Urinary bladder (tissue), 4 donors: ENCODE measurements around the gene VASH1. TPM values are rescaled to one million over a fixed set of nuclear protein-coding genes. Genes with fewer than 3 reads are reported as not detected.

Experiments used
- DNase-seq: peaks from one replicate; pipeline ENCODE4 v3.0.0-alpha.2; 2015; ENCODE audit errors: extremely low spot score
- H3K27ac ChIP-seq: one replicate; pipeline ENCODE4 v1.5.1; 2013; ENCODE audit warnings: low read depth, mild to moderate bottlenecking, moderate library complexity
- H3K36me3 ChIP-seq: one replicate; pipeline ENCODE4 v1.6.1; 2013; ENCODE audit warnings: mild to moderate bottlenecking, moderate library complexity; ENCODE audit not compliant: insufficient read depth
- H3K4me1 ChIP-seq: one replicate; pipeline ENCODE4 v1.6.1; 2013; ENCODE audit warnings: mild to moderate bottlenecking, moderate library complexity; ENCODE audit not compliant: insufficient read depth
- H3K4me3 ChIP-seq: one replicate; pipeline ENCODE4 v1.5.1; 2013; ENCODE audit warnings: low read depth, low read length
- WGBS: extraction: QIAGEN DNeasy Blood & Tissue Kit; methylation state at CpG from one replicate; pipeline ENCODE4 v1.1.7; 2013; 5-methylcytosine and 5-hydroxymethylcytosine counted together
- polyA plus RNA-seq: library from polyadenylated mRNA; stranded (reverse); fragments of 200-250 nt; gene quantifications from one replicate; pipeline ENCODE4 v1.2.3, GENCODE V29; 2013
- total RNA-seq: library from RNA; depleted of rRNA; stranded (reverse); fragments of >200 nt; gene quantifications from one replicate; pipeline ENCODE4 v1.2.3, GENCODE V29; 2014
- donor health status: healthy with polysubstance abuse.
- donor health status: healthy.

VASH1 gene
- total and polyA plus RNA-seq, 2 donors, result 14.4 to 17.3 TPM

GRCh38 chr14:76771437-76771980, 10.2 kb downstream of the VASH1 start:
- Histone ChIP-seq H3K4me3 (no peak overlapping the region), H3K4me1 (no peaks in the 10 kb centered on the region), H3K36me3 (no peaks in the 10 kb centered on the region), H3K27ac (no peak overlapping the region)
- 91% methylated on average over 9 of the region's 9 CpGs for WGBS
- no peak for DNase-seq

DNA sequence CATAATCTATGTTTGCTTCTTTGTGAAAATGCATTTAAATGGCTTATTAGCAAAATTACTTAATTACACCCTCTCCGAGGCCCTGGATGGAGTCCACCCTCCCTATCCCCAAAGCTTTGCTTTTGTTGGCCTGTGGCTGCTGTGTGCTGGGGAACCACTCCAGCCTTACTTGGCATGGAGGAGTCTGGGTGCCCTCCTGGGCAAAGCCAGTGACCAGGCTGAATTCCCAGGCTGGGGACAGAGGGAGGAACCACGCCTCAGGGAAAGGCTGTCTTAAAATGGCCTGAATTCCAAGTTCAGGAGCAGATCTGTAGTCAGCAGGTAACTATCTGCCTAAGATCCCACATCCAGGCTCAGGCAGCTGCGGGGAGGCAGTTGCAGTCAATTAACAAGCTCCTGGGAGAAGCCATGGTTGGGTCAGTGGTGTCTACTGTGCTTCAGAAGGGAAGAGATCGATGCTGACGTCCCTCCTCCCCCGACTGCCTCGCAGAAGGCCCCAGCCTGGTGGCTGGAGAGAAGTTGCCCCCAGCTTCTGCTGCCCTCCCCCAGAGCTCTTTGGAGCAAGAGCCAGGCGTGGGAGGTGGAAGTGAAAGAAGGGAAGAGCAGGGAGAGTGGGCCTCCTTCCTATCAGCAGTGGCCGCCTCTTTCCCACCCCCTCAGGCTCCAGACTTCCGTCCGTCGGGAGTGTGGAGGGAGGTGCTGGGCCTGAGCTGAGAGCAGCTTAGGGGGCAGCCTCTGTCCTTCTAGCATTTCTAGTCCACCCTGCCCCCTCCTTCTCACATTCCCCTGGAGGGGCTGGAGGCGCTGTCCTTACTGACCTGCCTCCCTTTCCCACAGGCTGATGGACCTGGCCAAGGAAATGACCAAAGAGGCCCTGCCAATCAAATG, 11.3 kb downstream of the VASH1 start:
- peak; percentile 39 for DNase-seq
- Histone ChIP-seq H3K4me1 (no peaks in the 10 kb centered on the region), H3K4me3 (no peak overlapping the region), H3K27ac (no peak overlapping the region), H3K36me3 (no peaks in the 10 kb centered on the region)
- WGBS, result 55% methylated on average over 13 of the region's 13 CpGs

DNA sequence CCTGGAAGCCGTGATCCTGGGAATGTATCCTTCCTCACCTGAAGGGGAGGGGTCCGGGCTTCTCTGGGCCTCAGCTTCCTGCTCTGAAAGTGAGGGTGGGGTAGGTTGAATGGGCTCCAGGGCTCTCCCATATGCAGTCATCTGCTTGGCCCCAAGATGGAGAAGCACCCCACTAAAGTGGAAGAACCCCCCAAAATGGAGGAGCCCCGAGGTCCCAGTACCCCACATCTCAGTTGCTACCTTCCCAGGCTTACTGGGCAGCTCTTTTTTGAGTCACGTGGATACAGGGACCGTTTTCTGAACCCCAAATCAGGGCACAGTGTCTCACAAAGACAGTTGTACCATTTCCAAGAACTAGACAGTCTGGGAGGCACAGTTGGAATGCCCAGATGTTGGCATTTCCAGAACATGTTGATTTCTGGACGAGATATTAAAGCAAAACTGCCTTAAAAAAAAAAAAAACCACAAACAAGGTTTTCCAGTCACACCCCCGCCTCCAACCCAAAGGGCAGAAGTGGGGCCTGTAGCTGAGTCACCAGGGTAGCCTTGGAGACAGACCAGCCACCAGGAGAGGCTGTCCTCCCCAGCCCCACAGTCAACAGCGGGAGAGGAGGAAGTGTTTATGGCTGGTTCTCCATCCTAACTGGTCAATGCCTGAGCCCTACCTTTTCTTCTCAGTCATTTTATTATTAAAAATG, 12.1 kb downstream of the VASH1 start:
- Histone ChIP-seq H3K27ac (no peak overlapping the region), H3K4me1 (no peaks in the 10 kb centered on the region), H3K4me3 (no peak overlapping the region), H3K36me3 (no peaks in the 10 kb centered on the region)
- no peak for DNase-seq
- 48% methylated on average over 8 of the region's 8 CpGs for WGBS

DNA sequence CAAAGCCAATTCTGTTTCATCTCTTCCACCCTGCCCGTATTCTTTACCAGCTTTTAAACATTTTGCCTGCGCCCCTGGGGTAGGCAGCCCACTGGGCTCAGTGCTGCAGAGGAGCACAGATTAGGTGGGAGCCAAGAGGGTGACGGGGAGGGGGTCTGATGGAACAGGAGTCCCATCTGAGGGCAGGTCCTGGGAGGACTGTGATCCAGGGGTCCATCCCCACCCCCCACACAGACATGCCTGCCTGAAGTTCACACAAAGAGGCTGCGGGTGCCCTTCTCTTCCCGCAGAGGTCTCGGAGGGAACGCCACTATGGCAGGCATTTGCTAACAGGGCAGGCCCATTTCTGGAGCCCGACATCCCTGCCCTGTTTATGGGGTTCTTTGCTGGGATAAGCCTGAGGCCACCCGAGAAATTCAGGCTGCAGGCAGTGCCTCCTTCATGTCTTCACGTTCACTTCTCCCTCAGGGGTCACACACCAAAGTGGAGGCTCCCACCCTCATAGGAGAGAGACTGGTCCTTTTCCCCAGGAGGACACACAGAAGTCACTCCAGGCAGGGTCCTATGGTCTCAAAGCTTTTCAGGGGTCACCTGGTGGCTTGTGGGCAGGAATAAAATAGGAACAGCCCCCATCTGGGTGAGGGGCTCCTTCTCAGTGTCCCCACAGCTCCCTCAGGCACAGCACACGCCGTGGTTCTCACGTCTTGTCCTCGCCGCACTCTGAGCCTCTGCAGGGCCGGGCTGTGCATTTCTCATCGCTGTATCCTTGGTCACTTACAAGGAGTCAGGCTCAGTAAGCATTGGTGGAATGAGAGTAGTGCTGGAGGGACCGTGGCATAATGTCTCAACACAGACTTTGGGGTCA, 12.9 kb downstream of the VASH1 start:
- no peak for DNase-seq
- Histone ChIP-seq H3K27ac (no peak overlapping the region), H3K4me1 (no peaks in the 10 kb centered on the region), H3K4me3 (no peak overlapping the region), H3K36me3 (no peaks in the 10 kb centered on the region)
- 85% methylated on average over 18 of the region's 18 CpGs for WGBS

GRCh38 chr14:76774821-76775694, 13.8 kb downstream of the VASH1 start:
- 90% methylated on average over 22 of the region's 22 CpGs for whole genome bisulfite sequencing
- DNase-seq, result no peak
- H3K4me1 ChIP-seq, result no peaks in the 10 kb centered on the region
- H3K36me3 ChIP-seq, result no peaks in the 10 kb centered on the region
- no peak overlapping the region for H3K27ac ChIP-seq
- H3K4me3 ChIP-seq, result no peak overlapping the region

GRCh38 chr14:76775695-76776427, 14.6 kb downstream of the VASH1 start:
- H3K4me1 ChIP-seq, result no peaks in the 10 kb centered on the region
- no peak for DNase-seq
- H3K4me3 ChIP-seq, result no peak overlapping the region
- no peak overlapping the region for H3K27ac ChIP-seq
- no peaks in the 10 kb centered on the region for H3K36me3 ChIP-seq
- WGBS, result 95% methylated on average over 54 of the region's 54 CpGs

- no peak for DNase-seq
- no peak overlapping the region for H3K4me3 ChIP-seq
- no peak overlapping the region for H3K27ac ChIP-seq
- no peaks in the 10 kb centered on the region for H3K4me1 ChIP-seq
- H3K36me3 ChIP-seq, result no peaks in the 10 kb centered on the region
- WGBS, result 89% methylated on average over 10 of the region's 10 CpGs
Observed at GRCh38 chr14:76776428-76777251, 15.4 kb downstream of the VASH1 start.

GRCh38 chr14:76777721-76778120, 16.5 kb downstream of the VASH1 start:
- H3K4me3 ChIP-seq, result no peak overlapping the region
- no peaks in the 10 kb centered on the region for H3K4me1 ChIP-seq
- no peaks in the 10 kb centered on the region for H3K36me3 ChIP-seq
- H3K27ac ChIP-seq, result no peak overlapping the region
- 81% methylated on average over 9 of the region's 9 CpGs for WGBS
- DNase-seq, result no peak

DNA sequence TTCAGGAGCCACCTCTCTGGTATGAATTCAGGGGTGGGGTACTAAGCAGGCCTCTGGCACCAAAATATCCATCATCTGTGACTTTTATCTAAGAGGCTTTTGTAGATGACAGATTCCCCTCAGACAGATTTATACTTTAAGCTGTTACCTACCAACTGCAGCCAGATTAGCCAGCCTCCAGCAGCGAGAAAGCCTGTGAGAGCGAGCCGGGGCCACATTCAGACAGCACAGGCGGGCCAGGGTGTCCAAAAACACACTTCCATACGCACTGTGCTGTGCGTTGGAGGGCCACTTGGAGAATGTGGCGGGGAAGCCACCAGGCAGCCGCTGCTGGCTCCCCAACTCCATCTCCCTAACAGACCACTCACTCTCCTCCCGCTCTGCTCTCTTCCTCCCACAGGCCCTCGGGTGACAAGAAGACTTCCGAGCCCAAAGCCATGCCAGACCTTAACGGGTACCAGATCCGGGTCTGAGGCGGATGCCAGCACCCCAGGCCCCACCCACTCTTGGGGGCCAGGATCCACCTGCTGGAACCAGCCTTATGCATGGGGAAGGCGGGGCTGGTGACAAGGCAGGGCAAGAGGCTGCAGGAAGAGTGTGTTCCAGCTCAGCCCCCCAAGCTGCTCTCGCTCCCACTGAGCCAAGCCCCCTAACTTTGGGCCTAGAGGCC, 17.4 kb downstream of the VASH1 start:
- H3K36me3 ChIP-seq, result no peaks in the 10 kb centered on the region
- 88% methylated on average over 16 of the region's 16 CpGs for WGBS
- no peak overlapping the region for H3K4me3 ChIP-seq
- H3K27ac ChIP-seq, result no peak overlapping the region
- H3K4me1 ChIP-seq, result no peaks in the 10 kb centered on the region
- no peak for DNase-seq

- no peak overlapping the region for H3K27ac ChIP-seq
- H3K4me3 ChIP-seq, result no peak overlapping the region
- no peaks in the 10 kb centered on the region for H3K36me3 ChIP-seq
- DNase-seq, result no peak
- WGBS, result 92% methylated on average over 7 of the region's 7 CpGs
- H3K4me1 ChIP-seq, result no peaks in the 10 kb centered on the region
Observed at GRCh38 chr14:76779221-76780057, 18.2 kb downstream of the VASH1 start.

GRCh38 chr14:76780058-76780345, 18.7 kb downstream of the VASH1 start:
- no peaks in the 10 kb centered on the region for H3K36me3 ChIP-seq
- 97% methylated on average over 2 of the region's 2 CpGs for WGBS
- no peaks in the 10 kb centered on the region for H3K4me1 ChIP-seq
- no peak overlapping the region for H3K27ac ChIP-seq
- DNase-seq, result no peak
- H3K4me3 ChIP-seq, result no peak overlapping the region
